Measurements from ENCODE around the gene FGF14. TPM values are rescaled to one million over a fixed set of nuclear protein-coding genes. Genes with fewer than 3 reads are reported as not detected.

The FGF14 gene
- total RNA-seq, 1 experiment from 2014 or later, result 0.22 TPM

GRCh38 chr13:102291587-102292218 is 110.1 kb downstream of the FGF14 start:
- DNase-seq, result peak; percentile 33
- Histone ChIP-seq H2BK15ac (ENCODE audit: low read depth, low read length) (no peak overlapping the region), H3T11ph (ENCODE audit: low read length) (no peak overlapping the region), H2BK5ac (ENCODE audit: insufficient read length, low read length) (no peak overlapping the region), H4K20me1 (ENCODE audit: control insufficient read depth, insufficient read depth, insufficient read length) (no peaks in the 10 kb centered on the region), H2AK5ac (ENCODE audit: insufficient read length, low read length) (no peak overlapping the region), H3K4me1 (ENCODE audit: insufficient read depth, low read length) (no peaks in the 10 kb centered on the region), H3K23me2 (ENCODE audit: insufficient read length, low read depth, low read length, poor library complexity, severe bottlenecking) (no peaks in the 10 kb centered on the region), H3K14ac (ENCODE audit: insufficient read depth, low read length) (no peak overlapping the region), H2BK120ac (ENCODE audit: low read depth, low read length, poor library complexity, severe bottlenecking) (no peak overlapping the region), H3K23ac (ENCODE audit: insufficient read length, low read depth, low read length) (no peak overlapping the region), H3K9ac (ENCODE audit: extremely low read depth, insufficient read length, low read length) (no peak overlapping the region), H3K79me2 (ENCODE audit: insufficient read depth, low read length) (no peaks in the 10 kb centered on the region), H3K27me3 (ENCODE audit: insufficient read depth, low read length) (no peaks in the 10 kb centered on the region), H2AFZ (ENCODE audit: low read length) (no peak overlapping the region), H4K8ac (replicated peaks; ENCODE audit: insufficient read length, low read depth, low read length) (no peak overlapping the region), H4K91ac (ENCODE audit: insufficient read length, low read depth, low read length) (no peak overlapping the region), H3K56ac (ENCODE audit: insufficient read length, low read depth, low read length) (no peak overlapping the region), H3K4ac (ENCODE audit: low read depth, low read length) (no peak overlapping the region), H3K79me1 (ENCODE audit: insufficient read depth, low read depth, low read length, poor library complexity, severe bottlenecking) (no peaks in the 10 kb centered on the region), H3K18ac (ENCODE audit: insufficient read length, low read depth, low read length) (no peak overlapping the region), H3K9me3 (ENCODE audit: control insufficient read depth, low read depth, low read length) (no peaks in the 10 kb centered on the region), H3K27ac (ENCODE audit: insufficient read length, low read depth, low read length) (no peak overlapping the region), H2BK20ac (ENCODE audit: low read depth, low read length, poor library complexity, severe bottlenecking) (no peak overlapping the region), H4K5ac (ENCODE audit: insufficient read length, low read depth, low read length) (no peak overlapping the region), H3K4me2 (ENCODE audit: insufficient read depth, insufficient read length, low read length) (no peak overlapping the region), H2BK12ac (ENCODE audit: insufficient read length, low read depth, low read length) (no peak overlapping the region)
- Mint-ChIP-seq H3K27ac (peak overlapping the region in 1 of 3 experiments; percentile 57; a peak in 1 of 7 replicates), H3K9me3 (no peaks in the 10 kb centered on the region), H3K36me3 (ENCODE audit: insufficient read depth in 1 of 3, low read depth in 3 of 3) (no peaks in the 10 kb centered on the region), H3K27me3 (ENCODE audit: low read depth) (peaks cover 1% of the 10 kb centered on the region; the same call in 1 of the 2 replicates), H3K4me1 (peaks cover 0 to 2% of the 10 kb centered on the region in 2 experiments; a peak in 1 of 4 replicates), H3K4me3 (no peak overlapping the region)
- TF ChIP-seq CTCF (conservative IDR thresholded peaks at IDR 0.05), result no peak
- no CpG with 5 or more reads among the region's 7 CpGs for WGBS (ENCODE audit: extremely low coverage, insufficient read length, low lambda C conversion rate)

All from H9 (cell line).